GM23338 (cell line): Measurements from ENCODE around the gene KCNMA1. TPM values are rescaled to one million over a fixed set of nuclear protein-coding genes. Genes with fewer than 3 reads are reported as not detected.

Experiments
- ATAC-seq: fragments of 200-7000 bp; cut with Tn5 transposase; 3 replicates; pipeline ENCODE4 v1.9.1; 2020
- DNase-seq: peaks from one replicate; pipeline ENCODE4 v3.0.0-alpha.2; 2015; ENCODE audit warnings: low spot score
- H2AFZ ChIP-seq: fragments of 200-600 bp; sonication (generic); 2 replicates; pipeline ENCODE4 v1.8.0; 2016; ENCODE audit warnings: antibody characterized with exemption, mild to moderate bottlenecking, moderate library complexity
- H3F3A ChIP-seq: fragments of 200-600 bp; sonication (generic); replicated peaks from 2 replicates; pipeline ENCODE4 v1.8.0; 2017; ENCODE audit warnings: antibody characterized with exemption, mixed run types, low read depth
- H3K27ac ChIP-seq: fragments of 200-600 bp; sonication (generic); 2 replicates; pipeline ENCODE4 v1.6.1; 2016; ENCODE audit warnings: low read depth
- H3K27me3 ChIP-seq: fragments of 200-600 bp; sonication (generic); 2 replicates; pipeline ENCODE4 v1.8.0; 2016; ENCODE audit warnings: mild to moderate bottlenecking, mixed run types, moderate library complexity; ENCODE audit not compliant: insufficient read depth
- H3K36me3 ChIP-seq: fragments of 200-600 bp; sonication (generic); 2 replicates; pipeline ENCODE4 v1.8.0; 2016; ENCODE audit warnings: mild to moderate bottlenecking; ENCODE audit not compliant: insufficient read depth
- H3K4me1 ChIP-seq: fragments of 200-600 bp; sonication (generic); 2 replicates; pipeline ENCODE4 v1.8.0; 2016; ENCODE audit warnings: mild to moderate bottlenecking, moderate library complexity; ENCODE audit not compliant: insufficient read depth
- H3K4me2 ChIP-seq: fragments of 200-600 bp; sonication (generic); 2 replicates; pipeline ENCODE4 v1.7.1; 2017; ENCODE audit warnings: mixed run types
- H3K4me3 ChIP-seq: fragments of 200-600 bp; sonication (generic); 2 replicates; pipeline ENCODE4 v1.6.1; 2016; ENCODE audit warnings: mixed run types
- H3K79me2 ChIP-seq: fragments of 200-600 bp; sonication (generic); replicated peaks from 2 replicates; pipeline ENCODE4 v1.8.0; 2017; ENCODE audit warnings: mild to moderate bottlenecking; ENCODE audit not compliant: insufficient read depth
- H3K9me2 ChIP-seq: fragments of 200-600 bp; sonication (generic); 2 replicates; pipeline ENCODE4 v1.8.0; 2017; ENCODE audit not compliant: insufficient read depth
- H4K20me1 ChIP-seq: fragments of 200-600 bp; sonication (generic); replicated peaks from 2 replicates; pipeline ENCODE4 v1.8.0; 2017; ENCODE audit warnings: mild to moderate bottlenecking; ENCODE audit not compliant: insufficient read depth
- H3K27ac Mint-ChIP-seq: 2 replicates; pipeline ENCODE4 v1.8.0; 2020; ENCODE audit warnings: inconsistent platforms, mild to moderate bottlenecking, moderate library complexity, mixed read lengths
- H3K27me3 Mint-ChIP-seq: 3 replicates; pipeline ENCODE4 v1.8.0; 2022; ENCODE audit warnings: low read depth, mild to moderate bottlenecking, moderate library complexity, mixed read lengths, inconsistent platforms; ENCODE audit not compliant: insufficient read depth, poor library complexity
- H3K36me3 Mint-ChIP-seq: 3 replicates; pipeline ENCODE4 v1.8.0; 2021; ENCODE audit warnings: low read depth, mild to moderate bottlenecking, inconsistent platforms, moderate library complexity, mixed read lengths
- H3K4me1 Mint-ChIP-seq: 3 replicates; pipeline ENCODE4 v1.8.0; 2020; ENCODE audit warnings: mild to moderate bottlenecking, inconsistent platforms, mixed read lengths
- H3K4me3 Mint-ChIP-seq: 3 replicates; pipeline ENCODE4 v1.8.0; 2021; ENCODE audit warnings: moderate library complexity, mild to moderate bottlenecking, inconsistent platforms, mixed read lengths
- H3K9me3 Mint-ChIP-seq: 3 replicates; pipeline ENCODE4 v1.8.0; 2020; ENCODE audit warnings: moderate library complexity, mild to moderate bottlenecking, inconsistent platforms, mixed read lengths
- CREB1 ChIP-seq: fragments of 250-450 bp; sonication (Bioruptor Pico); IDR thresholded peaks from 2 replicates; pipeline ENCODE4 v1.5.0; 2020; ENCODE audit warnings: low read depth, mild to moderate bottlenecking, moderate library complexity
- EZH2 ChIP-seq: fragments of 200-600 bp; sonication (generic); IDR thresholded peaks from one replicate; pipeline ENCODE4 v1.8.0; 2017; ENCODE audit warnings: antibody characterized with exemption, mild to moderate bottlenecking, low read depth; ENCODE audit not compliant: unreplicated experiment
- JUNB ChIP-seq: IDR thresholded peaks from one replicate; pipeline ENCODE4 v1.6.1; 2016; ENCODE audit warnings: antibody characterized with exemption; ENCODE audit not compliant: unreplicated experiment
- NANOG ChIP-seq: IDR thresholded peaks from 2 replicates; pipeline ENCODE4 v1.6.1; 2016; ENCODE audit warnings: antibody characterized with exemption, borderline replicate concordance
- POLR2AphosphoS5 ChIP-seq: IDR thresholded peaks from 2 replicates; pipeline ENCODE4 v1.6.1; 2016; ENCODE audit warnings: antibody characterized with exemption, low read depth
- polyA plus RNA-seq: library from polyadenylated mRNA; unstranded; fragments of >200 nt; fragmentation: Nextera tagmentation; extraction: Ambion mirVana; gene quantifications from 2 replicates; pipeline ENCODE4 v1.2.1, GENCODE V29; 2016
- total RNA-seq: library from RNA; depleted of rRNA; stranded (reverse); fragments of >200 nt; shearing (Covaris generic); gene quantifications from 2 replicates; pipeline ENCODE4 v1.2.3, GENCODE V29; 2014
- TF ChIP-seq, protein P1 (sequence below): IDR thresholded peaks from one replicate; pipeline ENCODE4 v1.6.1; 2018; ENCODE audit warnings: antibody characterized with exemption; ENCODE audit not compliant: unreplicated experiment
- TF ChIP-seq, protein P2 (sequence below): fragments of 250-450 bp; sonication (Bioruptor Pico); IDR thresholded peaks from 2 replicates; pipeline ENCODE4 v1.5.0; 2020; ENCODE audit warnings: mild to moderate bottlenecking, moderate library complexity

The KCNMA1 gene
- total and polyA plus RNA-seq, 2 experiments from 2014 or later = 8.2 to 9.0 TPM

DNA sequence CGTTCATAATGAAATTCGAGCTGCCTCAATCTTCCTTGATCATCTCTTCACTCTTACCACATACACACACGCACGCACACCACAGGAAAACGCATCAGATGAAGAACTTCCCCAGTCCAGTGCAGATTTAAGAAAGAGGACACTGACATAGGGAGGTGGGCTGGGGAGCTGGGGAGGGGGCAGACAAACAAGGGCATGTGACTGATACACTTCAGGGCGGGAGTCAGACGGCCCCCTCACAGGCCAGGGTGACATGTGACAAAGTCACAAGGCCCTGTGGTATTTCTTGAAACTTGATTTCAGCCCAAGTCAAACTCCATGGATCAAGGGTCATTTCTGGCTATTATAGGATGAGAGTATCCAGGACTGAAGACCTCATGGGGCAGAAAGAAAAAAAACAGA, 82.6 kb downstream of the KCNMA1 start:
- Mint-ChIP-seq H3K4me1 (peaks cover 4% of the 10 kb centered on the region), H3K9me3 (no peaks in the 10 kb centered on the region), H3K27ac (no peak overlapping the region), H3K4me3 (no peak overlapping the region), H3K36me3 (no peaks in the 10 kb centered on the region), H3K27me3 (no peaks in the 10 kb centered on the region)
- H3F3A ChIP-seq = no peaks in the 10 kb centered on the region
- H3K9me2 ChIP-seq = no peaks in the 10 kb centered on the region
- no peak overlapping the region for H3K4me3 ChIP-seq
- H3K36me3 ChIP-seq = no peaks in the 10 kb centered on the region
- H3K4me2 ChIP-seq = no peak overlapping the region
- no peaks in the 10 kb centered on the region for H3K27me3 ChIP-seq
- H3K27ac ChIP-seq = no peak overlapping the region
- TF ChIP-seq, protein P1, sequence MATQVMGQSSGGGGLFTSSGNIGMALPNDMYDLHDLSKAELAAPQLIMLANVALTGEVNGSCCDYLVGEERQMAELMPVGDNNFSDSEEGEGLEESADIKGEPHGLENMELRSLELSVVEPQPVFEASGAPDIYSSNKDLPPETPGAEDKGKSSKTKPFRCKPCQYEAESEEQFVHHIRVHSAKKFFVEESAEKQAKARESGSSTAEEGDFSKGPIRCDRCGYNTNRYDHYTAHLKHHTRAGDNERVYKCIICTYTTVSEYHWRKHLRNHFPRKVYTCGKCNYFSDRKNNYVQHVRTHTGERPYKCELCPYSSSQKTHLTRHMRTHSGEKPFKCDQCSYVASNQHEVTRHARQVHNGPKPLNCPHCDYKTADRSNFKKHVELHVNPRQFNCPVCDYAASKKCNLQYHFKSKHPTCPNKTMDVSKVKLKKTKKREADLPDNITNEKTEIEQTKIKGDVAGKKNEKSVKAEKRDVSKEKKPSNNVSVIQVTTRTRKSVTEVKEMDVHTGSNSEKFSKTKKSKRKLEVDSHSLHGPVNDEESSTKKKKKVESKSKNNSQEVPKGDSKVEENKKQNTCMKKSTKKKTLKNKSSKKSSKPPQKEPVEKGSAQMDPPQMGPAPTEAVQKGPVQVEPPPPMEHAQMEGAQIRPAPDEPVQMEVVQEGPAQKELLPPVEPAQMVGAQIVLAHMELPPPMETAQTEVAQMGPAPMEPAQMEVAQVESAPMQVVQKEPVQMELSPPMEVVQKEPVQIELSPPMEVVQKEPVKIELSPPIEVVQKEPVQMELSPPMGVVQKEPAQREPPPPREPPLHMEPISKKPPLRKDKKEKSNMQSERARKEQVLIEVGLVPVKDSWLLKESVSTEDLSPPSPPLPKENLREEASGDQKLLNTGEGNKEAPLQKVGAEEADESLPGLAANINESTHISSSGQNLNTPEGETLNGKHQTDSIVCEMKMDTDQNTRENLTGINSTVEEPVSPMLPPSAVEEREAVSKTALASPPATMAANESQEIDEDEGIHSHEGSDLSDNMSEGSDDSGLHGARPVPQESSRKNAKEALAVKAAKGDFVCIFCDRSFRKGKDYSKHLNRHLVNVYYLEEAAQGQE = no peak
- TF ChIP-seq CREB1 (CRISPR knock-in tag) = no peak
- TF ChIP-seq NANOG = no peak
- TF ChIP-seq, protein P2, sequence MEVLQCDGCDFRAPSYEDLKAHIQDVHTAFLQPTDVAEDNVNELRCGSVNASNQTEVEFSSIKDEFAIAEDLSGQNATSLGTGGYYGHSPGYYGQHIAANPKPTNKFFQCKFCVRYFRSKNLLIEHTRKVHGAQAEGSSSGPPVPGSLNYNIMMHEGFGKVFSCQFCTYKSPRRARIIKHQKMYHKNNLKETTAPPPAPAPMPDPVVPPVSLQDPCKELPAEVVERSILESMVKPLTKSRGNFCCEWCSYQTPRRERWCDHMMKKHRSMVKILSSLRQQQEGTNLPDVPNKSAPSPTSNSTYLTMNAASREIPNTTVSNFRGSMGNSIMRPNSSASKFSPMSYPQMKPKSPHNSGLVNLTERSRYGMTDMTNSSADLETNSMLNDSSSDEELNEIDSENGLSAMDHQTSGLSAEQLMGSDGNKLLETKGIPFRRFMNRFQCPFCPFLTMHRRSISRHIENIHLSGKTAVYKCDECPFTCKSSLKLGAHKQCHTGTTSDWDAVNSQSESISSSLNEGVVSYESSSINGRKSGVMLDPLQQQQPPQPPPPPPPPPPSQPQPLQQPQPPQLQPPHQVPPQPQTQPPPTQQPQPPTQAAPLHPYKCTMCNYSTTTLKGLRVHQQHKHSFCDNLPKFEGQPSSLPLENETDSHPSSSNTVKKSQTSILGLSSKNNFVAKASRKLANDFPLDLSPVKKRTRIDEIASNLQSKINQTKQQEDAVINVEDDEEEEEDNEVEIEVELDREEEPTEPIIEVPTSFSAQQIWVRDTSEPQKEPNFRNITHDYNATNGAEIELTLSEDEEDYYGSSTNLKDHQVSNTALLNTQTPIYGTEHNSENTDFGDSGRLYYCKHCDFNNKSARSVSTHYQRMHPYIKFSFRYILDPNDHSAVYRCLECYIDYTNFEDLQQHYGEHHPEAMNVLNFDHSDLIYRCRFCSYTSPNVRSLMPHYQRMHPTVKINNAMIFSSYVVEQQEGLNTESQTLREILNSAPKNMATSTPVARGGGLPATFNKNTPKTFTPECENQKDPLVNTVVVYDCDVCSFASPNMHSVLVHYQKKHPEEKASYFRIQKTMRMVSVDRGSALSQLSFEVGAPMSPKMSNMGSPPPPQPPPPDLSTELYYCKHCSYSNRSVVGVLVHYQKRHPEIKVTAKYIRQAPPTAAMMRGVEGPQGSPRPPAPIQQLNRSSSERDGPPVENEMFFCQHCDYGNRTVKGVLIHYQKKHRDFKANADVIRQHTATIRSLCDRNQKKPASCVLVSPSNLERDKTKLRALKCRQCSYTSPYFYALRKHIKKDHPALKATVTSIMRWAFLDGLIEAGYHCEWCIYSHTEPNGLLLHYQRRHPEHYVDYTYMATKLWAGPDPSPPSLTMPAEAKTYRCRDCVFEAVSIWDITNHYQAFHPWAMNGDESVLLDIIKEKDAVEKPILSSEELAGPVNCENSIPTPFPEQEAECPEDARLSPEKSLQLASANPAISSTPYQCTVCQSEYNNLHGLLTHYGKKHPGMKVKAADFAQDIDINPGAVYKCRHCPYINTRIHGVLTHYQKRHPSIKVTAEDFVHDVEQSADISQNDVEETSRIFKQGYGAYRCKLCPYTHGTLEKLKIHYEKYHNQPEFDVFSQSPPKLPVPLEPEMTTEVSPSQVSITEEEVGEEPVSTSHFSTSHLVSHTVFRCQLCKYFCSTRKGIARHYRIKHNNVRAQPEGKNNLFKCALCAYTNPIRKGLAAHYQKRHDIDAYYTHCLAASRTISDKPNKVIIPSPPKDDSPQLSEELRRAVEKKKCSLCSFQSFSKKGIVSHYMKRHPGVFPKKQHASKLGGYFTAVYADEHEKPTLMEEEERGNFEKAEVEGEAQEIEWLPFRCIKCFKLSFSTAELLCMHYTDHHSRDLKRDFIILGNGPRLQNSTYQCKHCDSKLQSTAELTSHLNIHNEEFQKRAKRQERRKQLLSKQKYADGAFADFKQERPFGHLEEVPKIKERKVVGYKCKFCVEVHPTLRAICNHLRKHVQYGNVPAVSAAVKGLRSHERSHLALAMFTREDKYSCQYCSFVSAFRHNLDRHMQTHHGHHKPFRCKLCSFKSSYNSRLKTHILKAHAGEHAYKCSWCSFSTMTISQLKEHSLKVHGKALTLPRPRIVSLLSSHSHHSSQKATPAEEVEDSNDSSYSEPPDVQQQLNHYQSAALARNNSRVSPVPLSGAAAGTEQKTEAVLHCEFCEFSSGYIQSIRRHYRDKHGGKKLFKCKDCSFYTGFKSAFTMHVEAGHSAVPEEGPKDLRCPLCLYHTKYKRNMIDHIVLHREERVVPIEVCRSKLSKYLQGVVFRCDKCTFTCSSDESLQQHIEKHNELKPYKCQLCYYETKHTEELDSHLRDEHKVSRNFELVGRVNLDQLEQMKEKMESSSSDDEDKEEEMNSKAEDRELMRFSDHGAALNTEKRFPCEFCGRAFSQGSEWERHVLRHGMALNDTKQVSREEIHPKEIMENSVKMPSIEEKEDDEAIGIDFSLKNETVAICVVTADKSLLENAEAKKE = no peak
- TF ChIP-seq JUNB = no peak
- no peak for TF ChIP-seq POLR2AphosphoS5
- TF ChIP-seq EZH2 = no peak
- DNase-seq (no peak), ATAC-seq (no peak)
- H4K20me1 ChIP-seq = no peaks in the 10 kb centered on the region
- no peak overlapping the region for H2AFZ ChIP-seq
- no peaks in the 10 kb centered on the region for H3K79me2 ChIP-seq
- no peaks in the 10 kb centered on the region for H3K4me1 ChIP-seq
